ENCODE data around the gene GLRX. TPM values are rescaled to one million over a fixed set of nuclear protein-coding genes. Genes with fewer than 3 reads are reported as not detected.

The GLRX gene
- total and polyA plus RNA-seq, 2 of the 13 experiments (the other 11 are each of a cell fraction or from before 2014, with no cell fraction given): 63.8 to 499 TPM

DNA sequence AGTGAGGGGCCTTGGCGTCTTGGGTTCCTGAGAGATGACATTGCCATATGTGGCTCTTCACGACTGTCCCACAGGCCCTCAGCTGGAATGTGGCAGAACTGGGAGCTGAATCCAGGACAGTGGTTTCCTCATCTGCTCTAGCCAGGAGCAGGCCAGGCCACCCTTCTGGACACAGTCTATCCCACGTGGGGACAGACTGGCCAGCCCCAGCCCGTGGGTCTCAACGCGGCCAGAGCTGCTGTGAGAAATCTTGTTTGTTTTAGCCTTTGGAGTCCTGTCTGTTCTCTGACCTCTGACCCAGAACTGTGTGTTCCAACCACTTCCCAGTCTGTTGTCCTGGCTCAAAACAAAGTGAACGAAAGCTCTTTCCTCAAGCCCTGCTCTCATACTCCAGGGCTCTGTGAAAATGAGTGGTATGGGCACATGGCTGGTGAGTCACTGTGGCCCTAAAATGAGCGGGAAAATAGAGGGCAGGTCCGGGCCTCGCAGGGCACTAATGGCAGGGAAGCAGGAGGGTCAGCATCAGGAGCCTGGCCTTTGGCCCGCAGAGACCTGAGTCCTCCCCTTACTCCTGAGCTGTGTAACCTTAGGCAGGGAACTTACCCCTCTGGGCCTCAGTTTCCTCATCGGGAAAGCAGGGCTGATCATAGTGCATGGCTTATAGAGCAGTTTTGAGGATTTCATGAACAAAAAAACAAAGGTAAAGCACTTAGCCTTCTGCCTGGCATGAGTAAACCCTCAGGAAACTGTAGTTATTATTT, 34.8 kb upstream of the GLRX start (continued):
- peak; percentile 78; the same call in 1 of the 2 replicates for TF ChIP-seq EED (CRISPR knock-in tag; IDR thresholded peaks at IDR 0.05)
- no peak for TF ChIP-seq ZNF672 (CRISPR knock-in tag; IDR thresholded peaks at IDR 0.05)
- no peak for TF ChIP-seq TP53 (CRISPR knock-in tag; conservative IDR thresholded peaks at IDR 0.05)
- TF ChIP-seq NCOR1 (IDR thresholded peaks at IDR 0.05; ENCODE audit: borderline replicate concordance, low read length): peak; percentile 56; the same call in 1 of the 2 replicates
- 0 out of 2 replicates have a peak, but pooled peaks have one; percentile 44 for TF ChIP-seq ZNF160 (CRISPR knock-in tag; IDR thresholded peaks at IDR 0.05)
- TF ChIP-seq ZBTB21 (CRISPR knock-in tag; IDR thresholded peaks at IDR 0.05): no peak; the same call in 1 of the 2 replicates
- peak; percentile 82; the same call in 1 of the 2 replicates for TF ChIP-seq KDM5B (CRISPR knock-in tag; IDR thresholded peaks at IDR 0.05; ENCODE audit: borderline replicate concordance)
- 0 out of 2 replicates have a peak, but pooled peaks have one; percentile 67 for TF ChIP-seq ZNF510 (CRISPR knock-in tag; IDR thresholded peaks at IDR 0.05; ENCODE audit: low read depth)
- no peak for TF ChIP-seq ZBTB49 (CRISPR knock-in tag; IDR thresholded peaks at IDR 0.05; ENCODE audit: borderline replicate concordance)
- TF ChIP-seq ETV6 (CRISPR knock-in tag; conservative IDR thresholded peaks at IDR 0.05): 0 out of 2 replicates have a peak, but pooled peaks have one; percentile 37
- peak; percentile 60; the same call in 1 of the 2 replicates for TF ChIP-seq ZSCAN25 (CRISPR knock-in tag; IDR thresholded peaks at IDR 0.05)
- TF ChIP-seq ZNF775 (CRISPR knock-in tag; IDR thresholded peaks at IDR 0.05; ENCODE audit: borderline replicate concordance): 0 out of 2 replicates have a peak, but pooled peaks have one; percentile 28
- TF ChIP-seq ZNF276 (CRISPR knock-in tag; IDR thresholded peaks at IDR 0.05; ENCODE audit: low read depth): peak; percentile 82; the same call in 1 of the 2 replicates
- TF ChIP-seq STAT5B (CRISPR knock-in tag; IDR thresholded peaks at IDR 0.05): no peak
- TF ChIP-seq ZNF30 (CRISPR knock-in tag; IDR thresholded peaks at IDR 0.05): 0 out of 2 replicates have a peak, but pooled peaks have one; percentile 39
- TF ChIP-seq RBAK (CRISPR knock-in tag; IDR thresholded peaks at IDR 0.05): 0 out of 2 replicates have a peak, but pooled peaks have one; percentile 23
- TF ChIP-seq JARID2 (CRISPR knock-in tag; IDR thresholded peaks at IDR 0.05; ENCODE audit: insufficient replicate concordance): no peak
- TF ChIP-seq TARDBP (CRISPR knock-in tag; IDR thresholded peaks at IDR 0.05): peak; percentile 80; the same call in 1 of the 2 replicates
- TF ChIP-seq JUNB (CRISPR knock-in tag; IDR thresholded peaks at IDR 0.05; ENCODE audit: borderline replicate concordance): peak; percentile 79; the same call in 1 of the 2 replicates
- TF ChIP-seq NCOA1 (CRISPR knock-in tag; IDR thresholded peaks at IDR 0.05): no peak
- peak; percentile 58; the same call in 1 of the 2 replicates for TF ChIP-seq ZNF580 (CRISPR knock-in tag; IDR thresholded peaks at IDR 0.05; ENCODE audit: borderline replicate concordance, low read depth)
- TF ChIP-seq ZNF547 (CRISPR knock-in tag; IDR thresholded peaks at IDR 0.05): peak; percentile 68
- TF ChIP-seq ADNP (CRISPR knock-in tag; IDR thresholded peaks at IDR 0.05): no peak
- no peak for TF ChIP-seq ZNF615 (CRISPR knock-in tag; IDR thresholded peaks at IDR 0.05; ENCODE audit: borderline replicate concordance)
- no peak for TF ChIP-seq TOE1 (CRISPR knock-in tag; IDR thresholded peaks at IDR 0.05)

All from HepG2 (cell line).